Skeletal muscle satellite cell (primary cell): ENCODE results near the gene BMERB1.

Source experiments
- H3K27me3 ChIP-seq: 2 replicates; pipeline ENCODE4 v1.7.0; 2013; ENCODE audit warnings: low read length; ENCODE audit not compliant: control insufficient read depth, insufficient read depth
- H3K36me3 ChIP-seq: 2 replicates; pipeline ENCODE4 v1.7.0; 2013; ENCODE audit warnings: mild to moderate bottlenecking, control low read depth, low read length; ENCODE audit not compliant: insufficient read depth
- H3K4me1 ChIP-seq: 2 replicates; pipeline ENCODE4 v1.7.0; 2013; ENCODE audit warnings: low read length; ENCODE audit not compliant: control insufficient read depth, insufficient read depth
- H3K4me2 ChIP-seq: 2 replicates; pipeline ENCODE4 v1.7.0; 2013; ENCODE audit warnings: mild to moderate bottlenecking, low read length
- H3K4me3 ChIP-seq: 2 replicates; pipeline ENCODE4 v1.7.0; 2013; ENCODE audit warnings: low read length
- H3K9ac ChIP-seq: 2 replicates; pipeline ENCODE4 v1.7.0; 2013; ENCODE audit warnings: mild to moderate bottlenecking, low read depth, low read length, moderate library complexity
- H3K9me3 ChIP-seq: replicated peaks from 2 replicates; pipeline ENCODE4 v1.7.0; 2013; ENCODE audit warnings: mild to moderate bottlenecking, control low read depth, low read length

BMERB1 gene

DNA sequence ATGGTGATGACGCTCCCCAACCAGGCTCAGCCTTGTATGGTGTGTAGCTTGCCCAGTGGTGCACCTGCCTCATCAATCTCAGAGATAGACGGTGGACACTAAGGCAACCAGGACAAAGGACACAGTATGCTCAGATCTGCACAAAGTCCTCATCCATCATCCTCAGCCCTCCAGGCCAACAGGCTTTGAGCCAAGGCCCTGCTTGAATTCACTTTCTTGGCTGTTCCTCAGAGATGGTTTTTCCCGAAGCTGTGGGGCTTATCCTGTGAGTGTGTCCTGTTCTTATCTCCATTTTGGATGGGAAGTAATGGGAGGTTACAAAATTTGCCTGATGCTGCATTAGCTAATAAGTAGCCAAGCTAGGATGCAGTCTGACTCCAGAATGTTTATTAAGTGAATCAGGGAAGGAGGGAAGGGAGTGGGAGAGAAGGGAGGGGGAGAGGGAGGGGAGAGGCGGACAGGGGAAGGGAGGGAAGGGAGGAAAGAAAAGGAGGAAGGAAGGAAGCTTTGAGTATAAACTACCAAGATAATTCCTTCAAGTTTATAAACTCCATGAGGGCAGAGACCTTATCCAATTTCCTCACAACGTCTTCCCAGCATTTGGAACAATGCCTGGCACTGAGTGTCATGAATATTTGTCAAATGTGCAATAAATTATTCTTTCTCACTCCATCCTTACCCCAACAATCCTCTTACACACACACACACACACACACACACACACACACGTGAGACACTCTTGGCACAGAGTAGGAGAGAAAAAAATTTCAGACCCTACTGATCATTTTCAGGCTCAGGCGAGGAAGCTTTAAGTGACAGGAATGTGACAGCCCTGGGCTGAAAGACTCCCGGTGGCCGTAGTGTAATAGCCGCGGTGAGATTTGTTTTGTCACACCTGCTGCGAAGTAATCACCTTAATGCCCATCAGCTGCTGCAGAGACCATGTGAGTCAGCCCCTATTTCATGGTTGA is 84.3 kb downstream of the BMERB1 start:
- no peak overlapping the region for H3K9ac ChIP-seq
- peaks cover 17% of the 10 kb centered on the region for H3K4me1 ChIP-seq
- peaks cover 12% of the 10 kb centered on the region for H3K36me3 ChIP-seq
- no peak overlapping the region for H3K4me3 ChIP-seq
- no peaks in the 10 kb centered on the region for H3K27me3 ChIP-seq
- H3K9me3 ChIP-seq: no peaks in the 10 kb centered on the region
- H3K4me2 ChIP-seq: peak overlapping the region; percentile 32

DNA sequence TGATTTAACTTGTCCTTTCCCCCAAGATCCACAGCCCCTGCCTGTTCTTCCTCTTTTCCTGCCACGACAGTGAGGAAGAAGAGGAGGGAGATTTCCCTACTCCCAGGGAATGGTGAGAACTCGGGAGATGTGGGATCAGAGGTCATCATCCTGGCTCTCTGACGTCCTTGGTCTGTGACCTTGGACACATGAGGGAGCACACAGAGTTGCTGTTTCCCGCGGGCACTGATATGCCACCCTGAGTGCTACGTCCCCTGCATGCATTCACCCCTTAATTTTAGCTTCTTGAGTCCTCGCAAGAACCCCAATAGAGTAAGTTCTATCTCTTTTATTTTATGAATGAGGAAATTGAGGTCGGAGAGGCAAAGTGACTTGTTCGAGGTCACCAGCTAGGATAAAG is 85.4 kb downstream of the BMERB1 start:
- H3K36me3 ChIP-seq: peaks cover 12% of the 10 kb centered on the region
- no peaks in the 10 kb centered on the region for H3K27me3 ChIP-seq
- H3K4me1 ChIP-seq: peaks cover 17% of the 10 kb centered on the region
- H3K9me3 ChIP-seq: no peaks in the 10 kb centered on the region
- H3K4me2 ChIP-seq: no peak overlapping the region
- no peak overlapping the region for H3K9ac ChIP-seq
- no peak overlapping the region for H3K4me3 ChIP-seq

- no peak overlapping the region for H3K4me3 ChIP-seq
- H3K36me3 ChIP-seq: peaks cover 6% of the 10 kb centered on the region
- H3K4me2 ChIP-seq: no peak overlapping the region
- H3K27me3 ChIP-seq: no peaks in the 10 kb centered on the region
- H3K9ac ChIP-seq: no peak overlapping the region
- H3K9me3 ChIP-seq: no peaks in the 10 kb centered on the region
- peaks cover 17% of the 10 kb centered on the region for H3K4me1 ChIP-seq
These were observed 87.0 kb downstream of the BMERB1 start for GRCh38 chr16:15521390-15521757.

GRCh38 chr16:15521758-15522509 is 87.5 kb downstream of the BMERB1 start:
- Histone ChIP-seq H3K4me2 (no peak overlapping the region), H3K4me3 (no peak overlapping the region), H3K9me3 (no peaks in the 10 kb centered on the region), H3K4me1 (peaks cover 17% of the 10 kb centered on the region), H3K36me3 (peaks cover 3% of the 10 kb centered on the region), H3K27me3 (no peaks in the 10 kb centered on the region), H3K9ac (no peak overlapping the region)

DNA sequence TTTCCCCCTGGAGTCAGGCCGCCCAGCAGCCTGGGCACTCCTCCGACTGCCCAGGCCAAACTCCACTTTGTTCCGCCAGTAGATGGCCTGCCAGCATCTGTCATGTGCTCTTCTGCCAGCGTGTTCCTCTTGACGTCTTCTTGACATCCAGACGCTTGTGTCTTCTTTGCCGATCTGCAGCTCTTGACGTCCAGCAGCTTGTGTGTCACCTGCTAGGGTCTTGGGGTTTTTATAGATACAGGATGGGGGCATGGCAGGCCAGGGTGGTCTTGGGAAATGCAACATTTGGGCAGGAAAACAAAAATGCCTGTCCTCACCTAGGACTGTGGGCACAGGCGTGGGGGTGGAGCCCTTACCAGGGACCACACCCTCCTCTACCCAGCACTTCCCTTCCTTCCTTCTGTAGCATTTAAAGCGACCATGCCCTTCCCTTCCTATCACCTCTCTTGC is 88.7 kb downstream of the BMERB1 start:
- H3K36me3 ChIP-seq: no peaks in the 10 kb centered on the region
- no peak overlapping the region for H3K4me3 ChIP-seq
- no peak overlapping the region for H3K4me2 ChIP-seq
- no peak overlapping the region for H3K9ac ChIP-seq
- no peaks in the 10 kb centered on the region for H3K9me3 ChIP-seq
- peaks cover 16% of the 10 kb centered on the region for H3K4me1 ChIP-seq
- no peaks in the 10 kb centered on the region for H3K27me3 ChIP-seq

GRCh38 chr16:15523939-15524338 is 89.6 kb downstream of the BMERB1 start:
- no peaks in the 10 kb centered on the region for H3K27me3 ChIP-seq
- no peaks in the 10 kb centered on the region for H3K36me3 ChIP-seq
- no peak overlapping the region for H3K4me2 ChIP-seq
- H3K9me3 ChIP-seq: no peaks in the 10 kb centered on the region
- H3K4me3 ChIP-seq: no peak overlapping the region
- no peak overlapping the region for H3K9ac ChIP-seq
- H3K4me1 ChIP-seq: peaks cover 8% of the 10 kb centered on the region

- no peaks in the 10 kb centered on the region for H3K9me3 ChIP-seq
- no peak overlapping the region for H3K4me2 ChIP-seq
- no peak overlapping the region for H3K4me3 ChIP-seq
- no peaks in the 10 kb centered on the region for H3K36me3 ChIP-seq
- peaks cover 4% of the 10 kb centered on the region for H3K4me1 ChIP-seq
- no peak overlapping the region for H3K9ac ChIP-seq
- H3K27me3 ChIP-seq: no peaks in the 10 kb centered on the region
These were observed 90.6 kb downstream of the BMERB1 start for GRCh38 chr16:15524966-15525365.

GRCh38 chr16:15526097-15526496 is 91.7 kb downstream of the BMERB1 start:
- H3K9ac ChIP-seq: no peak overlapping the region
- peaks cover 4% of the 10 kb centered on the region for H3K4me1 ChIP-seq
- H3K4me2 ChIP-seq: no peak overlapping the region
- no peaks in the 10 kb centered on the region for H3K36me3 ChIP-seq
- H3K4me3 ChIP-seq: no peak overlapping the region
- no peaks in the 10 kb centered on the region for H3K9me3 ChIP-seq
- H3K27me3 ChIP-seq: no peaks in the 10 kb centered on the region

- Histone ChIP-seq H3K9me3 (no peaks in the 10 kb centered on the region), H3K4me1 (peaks cover 4% of the 10 kb centered on the region), H3K9ac (no peak overlapping the region), H3K4me3 (no peak overlapping the region), H3K4me2 (no peak overlapping the region), H3K27me3 (no peaks in the 10 kb centered on the region), H3K36me3 (no peaks in the 10 kb centered on the region)
These were observed 92.3 kb downstream of the BMERB1 start for GRCh38 chr16:15526731-15527130.

GRCh38 chr16:15529673-15530072 is 95.3 kb downstream of the BMERB1 start:
- no peak overlapping the region for H3K4me3 ChIP-seq
- no peak overlapping the region for H3K4me2 ChIP-seq
- H3K9ac ChIP-seq: no peak overlapping the region
- no peaks in the 10 kb centered on the region for H3K27me3 ChIP-seq
- peaks cover under 1% of the 10 kb centered on the region for H3K36me3 ChIP-seq
- no peaks in the 10 kb centered on the region for H3K4me1 ChIP-seq
- H3K9me3 ChIP-seq: no peaks in the 10 kb centered on the region

DNA sequence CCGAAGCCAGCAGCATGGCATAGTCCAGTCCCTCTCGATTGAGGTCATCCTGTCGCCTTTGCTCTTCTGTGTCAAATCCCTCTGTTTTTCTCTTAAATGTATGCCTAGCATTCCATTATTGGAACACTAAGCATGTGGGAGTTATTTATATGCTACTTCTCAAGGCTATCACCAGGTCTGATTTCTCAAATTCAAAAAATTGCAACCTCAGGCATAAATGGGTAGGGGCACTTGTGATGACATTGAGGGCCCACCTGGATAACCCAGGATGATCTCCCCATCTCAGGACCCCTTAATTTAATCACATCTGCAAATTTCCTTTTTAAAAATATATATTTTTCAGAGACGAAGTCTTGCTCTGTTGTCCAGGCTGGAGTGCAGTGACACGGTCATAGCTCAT is 95.7 kb downstream of the BMERB1 start:
- Histone ChIP-seq H3K4me1 (no peaks in the 10 kb centered on the region), H3K27me3 (no peaks in the 10 kb centered on the region), H3K4me3 (no peak overlapping the region), H3K9me3 (no peaks in the 10 kb centered on the region), H3K4me2 (no peak overlapping the region), H3K36me3 (peaks cover 5% of the 10 kb centered on the region), H3K9ac (no peak overlapping the region)
